T-helper 9 cell (primary cell): ENCODE results near the gene TRPV5.

Experiments
- DNase-seq: peaks from one replicate; pipeline ENCODE4 v3.0.0-alpha.2; 2020

The TRPV5 gene

GRCh38 chr7:142908290-142908689, 25.3 kb downstream of the TRPV5 start:
- no peak for DNase-seq

GRCh38 chr7:142906643-142907042, 26.9 kb downstream of the TRPV5 start:
- DNase-seq, result no peak

DNA sequence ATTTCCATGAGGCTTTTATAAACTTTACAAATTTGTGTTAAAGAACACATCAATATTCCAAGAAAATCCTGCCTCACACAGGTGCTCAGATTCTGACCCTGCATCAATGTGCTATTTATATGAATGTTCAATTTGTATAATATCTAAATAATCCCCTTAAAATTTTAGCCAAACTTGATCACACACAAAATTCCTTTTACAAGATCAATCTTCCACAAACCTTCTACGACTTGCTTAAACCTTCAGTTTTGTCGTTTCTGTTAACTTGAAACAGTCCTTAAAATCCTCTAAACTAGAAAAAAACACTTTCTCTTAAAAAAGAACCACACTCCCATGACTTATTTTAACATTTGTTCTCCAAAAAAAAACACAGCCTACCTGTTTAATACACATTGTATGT, 27.8 kb downstream of the TRPV5 start:
- no peak for DNase-seq

DNA sequence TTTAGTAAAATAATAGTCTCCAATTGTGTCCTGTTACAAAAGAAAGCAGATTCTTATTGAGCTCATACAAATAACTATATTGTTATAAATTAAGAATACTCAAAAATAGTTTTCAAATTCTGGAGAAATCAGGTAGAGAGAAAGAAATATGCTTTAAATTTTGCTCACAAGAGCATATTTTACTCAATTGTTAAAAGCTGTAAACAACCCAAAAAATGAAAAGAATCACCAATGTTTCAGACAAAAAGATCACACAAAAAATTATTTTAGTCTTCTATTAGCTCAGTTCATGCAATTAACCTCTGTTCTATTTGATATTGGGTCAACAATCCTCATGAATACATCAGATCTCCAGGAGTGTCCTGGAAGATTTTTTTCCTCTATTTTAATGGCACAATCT, 29.4 kb downstream of the TRPV5 start:
- no peak for DNase-seq

GRCh38 chr7:142901426-142902259, 31.9 kb downstream of the TRPV5 start:
- DNase-seq, result no peak

DNA sequence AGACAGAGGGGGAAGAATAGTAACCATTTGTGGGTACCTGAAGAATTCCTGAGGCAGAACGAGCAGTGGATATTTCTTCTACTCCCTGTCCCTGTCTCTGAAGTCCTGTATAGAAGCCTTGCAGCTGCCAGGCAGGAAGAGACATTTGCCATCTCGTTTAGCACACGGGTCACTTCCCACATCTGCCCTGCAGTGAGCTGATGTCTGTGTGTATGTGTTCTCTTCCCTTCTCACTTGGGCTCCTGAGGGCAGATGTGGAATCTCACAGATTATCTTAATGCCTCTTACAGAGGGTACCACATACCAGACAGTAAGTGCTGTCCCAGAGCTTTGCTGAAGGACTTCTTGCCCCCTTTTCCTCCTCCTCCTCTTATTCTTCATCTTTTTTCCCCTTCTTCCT, 33.9 kb downstream of the TRPV5 start:
- DNase-seq, result no peak

DNA sequence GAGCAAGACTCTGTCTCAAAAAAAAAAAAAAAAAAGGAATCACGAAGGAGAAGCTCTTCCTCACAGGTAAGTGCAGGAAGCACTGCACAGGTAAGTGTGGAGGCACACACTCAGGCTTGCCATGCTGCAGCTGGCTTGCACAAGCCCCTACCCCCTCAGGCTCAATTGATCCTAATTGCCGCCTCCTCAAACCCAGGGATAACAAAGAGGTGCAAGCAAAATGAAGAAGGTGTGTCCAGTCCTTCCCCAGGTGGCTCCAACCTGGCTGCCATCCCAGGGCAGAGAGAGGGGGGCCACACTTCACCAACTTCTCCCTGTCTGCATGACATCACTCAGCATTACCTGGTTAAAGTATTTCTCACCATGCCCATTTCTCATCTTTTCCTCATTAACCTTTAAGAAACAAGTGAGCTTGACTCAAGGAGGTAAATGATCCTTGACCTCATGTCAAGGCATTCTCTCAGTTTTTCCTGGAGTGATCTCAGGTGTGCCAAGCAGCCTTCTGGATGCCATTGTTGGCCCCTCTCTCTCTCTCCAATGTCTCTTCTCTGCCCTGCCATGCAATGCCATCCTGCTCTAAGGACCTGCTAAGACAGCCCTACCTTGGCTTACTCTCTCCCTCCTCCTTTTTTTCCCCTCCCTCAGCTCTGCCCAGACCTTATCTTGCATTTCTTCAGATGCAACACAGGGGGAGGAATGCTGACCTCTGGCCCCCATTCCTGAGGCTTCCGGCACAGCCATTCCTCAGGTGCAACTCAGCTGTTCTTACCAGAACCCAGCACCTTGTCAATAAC, 35.0 kb downstream of the TRPV5 start:
- no peak for DNase-seq

DNA sequence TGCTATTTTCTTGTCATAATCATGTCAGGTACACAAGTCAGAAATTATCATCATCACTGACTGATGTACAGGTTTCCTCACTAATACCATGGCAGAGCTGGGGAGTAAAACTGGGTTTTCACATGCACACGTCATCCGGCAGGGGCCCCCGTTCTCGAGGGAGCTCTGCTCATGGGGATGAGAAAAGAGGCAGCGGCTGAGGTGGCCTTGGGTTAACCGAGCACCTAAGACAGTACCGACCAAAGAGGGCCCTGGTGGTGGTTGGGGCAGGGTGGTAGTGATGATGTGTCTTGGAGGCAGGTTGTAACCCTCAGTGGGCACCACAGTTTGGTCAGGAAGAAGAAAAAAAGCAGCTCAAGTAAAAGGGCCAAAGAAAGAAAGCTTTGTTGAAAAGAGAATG, 35.9 kb downstream of the TRPV5 start:
- no peak for DNase-seq

GRCh38 chr7:142896741-142897379, 36.7 kb downstream of the TRPV5 start:
- no peak for DNase-seq

GRCh38 chr7:142896151-142896550, 37.4 kb downstream of the TRPV5 start:
- no peak for DNase-seq

DNA sequence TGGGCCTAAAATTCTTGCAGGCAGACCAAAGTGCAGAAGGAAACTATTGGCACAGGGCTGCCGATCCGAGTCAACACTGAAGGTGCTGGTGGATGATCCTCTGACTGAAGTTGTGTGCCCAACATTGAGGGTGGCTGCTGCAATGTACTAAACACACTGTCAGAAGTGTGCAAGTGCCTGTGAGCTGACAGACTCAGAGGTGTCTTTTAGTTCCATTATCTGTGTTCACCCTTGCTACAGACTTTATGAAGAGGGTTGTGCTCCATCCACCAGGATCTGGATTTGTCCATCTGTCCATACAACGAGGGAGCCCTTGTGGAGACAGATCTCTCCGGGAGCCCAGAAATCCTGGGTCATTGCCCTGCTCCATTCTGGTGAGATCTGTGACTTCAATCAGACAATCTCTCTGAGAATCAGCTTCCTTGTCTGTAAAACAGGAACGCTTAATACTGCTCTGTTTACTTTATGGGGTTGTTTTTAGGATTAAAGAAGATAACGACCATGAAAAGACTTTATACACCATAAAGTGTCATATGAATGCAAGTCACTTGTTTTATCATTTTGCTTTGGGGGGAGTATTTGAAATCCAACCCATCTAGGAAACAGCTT, 38.5 kb downstream of the TRPV5 start:
- DNase-seq, result no peak

DNA sequence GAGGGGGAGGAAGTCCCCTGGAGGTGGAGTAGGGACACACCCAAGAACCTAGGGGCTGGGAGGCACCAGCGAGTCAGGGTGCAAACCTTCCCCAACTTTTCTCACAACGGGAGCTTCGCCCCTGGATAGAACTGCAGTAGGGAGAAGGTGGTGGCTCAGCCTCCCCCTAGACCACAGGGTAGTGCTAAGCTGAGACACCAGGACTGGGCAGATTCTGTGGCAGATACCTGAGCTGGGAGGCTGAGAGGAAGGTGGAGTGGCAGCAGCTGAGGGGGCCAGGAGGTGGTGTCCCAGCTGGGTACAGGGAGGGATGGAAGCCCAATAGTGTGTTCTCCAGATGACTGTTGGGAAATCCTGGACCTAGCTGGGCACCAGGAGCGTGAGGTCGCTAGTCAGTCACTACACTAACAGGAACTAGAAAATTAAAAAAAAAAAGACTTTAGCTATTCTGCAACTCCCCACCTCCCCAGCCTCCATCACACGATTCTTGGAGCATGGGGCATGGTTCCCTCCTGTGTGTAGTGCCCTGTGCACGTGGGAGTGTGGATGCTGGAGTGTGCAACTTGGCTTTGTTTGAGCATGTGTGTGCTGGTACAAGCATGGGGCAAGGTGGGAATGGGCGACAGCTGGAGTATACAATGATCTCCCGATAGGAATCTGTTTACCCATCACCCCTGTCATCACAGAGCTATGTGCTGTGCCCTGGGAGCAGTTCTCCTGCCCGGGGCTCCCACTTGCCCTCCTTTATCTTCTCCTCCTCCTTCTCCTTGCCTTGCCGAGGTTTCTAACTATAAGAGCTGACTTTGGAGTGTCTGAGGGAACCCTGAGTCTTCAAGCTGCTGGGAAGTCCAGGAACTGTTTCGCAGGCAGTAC, 39.2 kb downstream of the TRPV5 start:
- no peak for DNase-seq

DNA sequence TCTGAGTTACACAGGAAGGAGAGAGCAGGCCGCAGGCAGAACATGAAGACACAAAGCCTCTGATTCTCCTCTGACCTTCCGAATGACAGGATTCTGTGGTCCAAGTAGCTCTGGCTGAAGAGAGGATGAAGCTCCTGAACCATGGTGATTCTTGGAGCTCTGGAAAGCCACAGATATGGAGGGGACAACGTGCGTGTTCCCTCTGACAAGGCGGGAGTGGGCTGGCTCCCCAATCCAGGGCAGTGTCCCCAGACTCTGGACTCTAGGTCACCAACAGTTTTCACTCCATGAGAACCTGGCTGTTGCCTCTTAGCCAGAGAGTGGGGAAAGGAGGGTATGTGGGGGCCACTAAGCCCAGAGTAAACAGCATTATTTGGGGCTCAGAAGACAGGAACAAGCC, 40.6 kb downstream of the TRPV5 start:
- no peak for DNase-seq

DNA sequence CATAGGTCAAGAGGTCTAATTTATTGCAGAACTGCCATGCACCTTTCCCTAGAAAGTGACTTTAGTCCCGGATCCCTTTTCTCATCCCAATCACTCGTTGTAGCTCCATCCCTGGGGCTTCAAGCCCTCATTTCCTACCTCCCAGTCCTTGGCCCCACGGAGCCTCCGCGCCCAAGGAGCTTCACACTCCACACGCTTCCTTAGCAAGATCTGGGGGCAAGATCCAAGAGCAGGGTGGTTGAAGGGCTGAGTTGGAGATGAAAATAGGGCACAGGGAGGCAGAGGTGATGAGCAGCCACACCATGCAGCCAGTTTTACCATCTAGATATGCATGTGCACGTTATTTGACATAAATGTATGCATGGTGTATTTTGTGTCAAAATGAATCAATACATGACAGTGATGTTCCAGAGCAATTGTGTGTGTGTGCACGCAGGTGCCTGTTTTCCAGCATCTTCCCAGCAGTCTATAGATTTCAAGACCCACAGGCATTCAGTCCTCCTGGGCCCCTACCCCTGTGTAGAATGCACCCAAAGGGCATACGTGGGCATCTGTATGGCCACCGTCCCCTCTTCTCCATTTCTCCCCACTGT, 42.0 kb downstream of the TRPV5 start:
- DNase-seq, result no peak

- no peak for DNase-seq
These were observed 42.6 kb downstream of the TRPV5 start for GRCh38 chr7:142890874-142891485.

GRCh38 chr7:142889816-142890215, 43.7 kb downstream of the TRPV5 start:
- no peak for DNase-seq

DNA sequence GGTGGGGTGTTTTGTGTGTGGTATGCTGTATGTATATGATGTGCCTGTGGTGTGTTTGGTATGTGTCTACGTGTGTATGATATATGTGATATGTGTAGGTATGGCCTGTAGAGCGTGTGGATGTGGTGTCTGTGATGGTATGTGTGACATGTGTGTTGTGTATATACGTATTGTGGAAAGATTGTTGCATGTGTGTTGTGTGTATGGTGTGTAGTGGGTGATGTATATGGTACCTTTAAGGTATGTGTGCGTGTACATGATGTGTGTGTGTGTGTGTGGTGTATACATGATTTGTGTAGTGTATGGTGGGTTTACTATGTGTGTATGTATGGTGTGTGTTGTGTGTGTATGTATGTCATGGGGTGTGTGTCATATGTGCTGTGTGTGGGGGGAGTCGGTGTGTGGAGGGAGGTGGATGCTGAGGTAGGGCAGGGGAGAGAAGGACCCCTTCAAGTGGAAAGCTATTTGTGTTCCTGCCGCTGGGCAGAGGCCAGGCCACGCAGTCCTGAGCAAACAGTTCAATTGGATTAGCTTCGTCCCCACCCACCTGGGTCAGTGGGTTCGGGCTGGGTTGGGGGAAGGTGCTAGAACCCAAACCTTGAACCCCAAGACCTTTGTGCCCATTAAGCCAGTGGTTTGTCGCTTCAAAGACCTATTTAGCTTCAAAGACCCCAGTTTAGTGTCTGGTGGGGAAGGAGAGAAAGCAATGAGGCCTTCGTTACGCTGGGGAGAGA, 46.1 kb downstream of the TRPV5 start:
- DNase-seq, result no peak

DNA sequence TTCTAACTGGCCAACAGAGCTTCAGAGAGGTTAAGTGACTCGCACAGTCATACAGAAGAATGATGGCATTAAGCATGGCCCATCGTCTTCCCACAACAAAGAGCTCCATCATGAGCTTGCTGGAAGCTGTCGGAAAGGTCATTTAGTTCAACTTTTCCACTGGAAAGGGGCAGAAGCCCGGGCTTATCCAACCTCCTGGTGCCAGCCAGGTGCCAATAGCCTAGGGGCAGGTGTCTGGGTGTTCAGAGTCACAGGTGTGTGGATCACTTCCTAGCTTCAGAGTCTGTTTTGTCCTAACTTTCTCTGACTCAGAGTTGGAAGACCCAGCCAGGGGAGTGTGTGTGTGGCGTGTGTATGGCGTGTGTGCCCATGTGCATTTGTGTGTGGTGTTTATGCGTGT, 46.7 kb downstream of the TRPV5 start:
- DNase-seq, result no peak

- no peak for DNase-seq
These were observed 48.0 kb downstream of the TRPV5 start, which contains the start of gene TRPV6 for GRCh38 chr7:142885311-142886230. Gene TRPV6, minus strand, starts transcription at chr7:142885745.

- no peak for DNase-seq
These were observed 49.3 kb downstream of the TRPV5 start for GRCh38 chr7:142884286-142884640.
